ENCODE measurements around the gene SPSB4. TPM values are rescaled to one million over a fixed set of nuclear protein-coding genes. Genes with fewer than 3 reads are reported as not detected.
A peak's percentile ranks its signal among the peaks of the same experiment; 100 is the strongest.

Gene SPSB4
- total RNA-seq, 2 donors from 2014 or later = 18.2 to 48.1 TPM

DNA sequence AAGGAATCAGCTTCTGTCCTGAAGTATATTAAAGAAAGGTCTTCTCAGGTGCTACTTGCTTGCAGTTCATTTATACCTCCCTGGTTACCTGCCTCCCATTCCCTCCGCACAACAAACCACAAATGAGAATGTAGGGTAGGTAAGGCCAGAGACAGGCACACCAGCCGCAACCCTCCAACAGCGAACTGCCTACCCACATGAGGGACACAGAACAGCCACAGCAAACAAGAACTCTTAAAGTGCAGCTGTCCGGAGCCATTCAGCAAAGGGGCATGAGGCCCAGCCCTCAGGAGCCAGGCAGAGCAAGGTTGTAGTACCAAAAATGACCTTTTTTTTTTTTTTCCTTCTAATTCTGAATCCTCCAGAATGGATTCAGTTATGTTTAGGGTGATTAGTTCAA is 52.4 kb downstream of the SPSB4 start:
- intact Hi-C loops (cut with DNase I) = no loop called here
- Histone ChIP-seq H3K9me3 (no peaks in the 10 kb centered on the region), H3K4me3 (no peak overlapping the region), H3K36me3 (replicated peaks in 1 of 2; ENCODE audit: insufficient read depth in 1 of 2, low read depth in 2 of 2) (no peaks in the 10 kb centered on the region), H3K27me3 (no peaks in the 10 kb centered on the region), H3K27ac (peak overlapping the region; percentile 2 to 78 (median 53)), H3K4me1 (peaks cover 47% of the 10 kb centered on the region)
- TF ChIP-seq CTCF (IDR thresholded peaks at IDR 0.05) = no peak
- TF ChIP-seq POLR2A (IDR thresholded peaks at IDR 0.05) = no peak
- DNase-seq = no peak
- ATAC-seq = no peak
- 60 to 84% methylated on average over 4 of the region's 4 CpGs for WGBS, 2 donors

DNA sequence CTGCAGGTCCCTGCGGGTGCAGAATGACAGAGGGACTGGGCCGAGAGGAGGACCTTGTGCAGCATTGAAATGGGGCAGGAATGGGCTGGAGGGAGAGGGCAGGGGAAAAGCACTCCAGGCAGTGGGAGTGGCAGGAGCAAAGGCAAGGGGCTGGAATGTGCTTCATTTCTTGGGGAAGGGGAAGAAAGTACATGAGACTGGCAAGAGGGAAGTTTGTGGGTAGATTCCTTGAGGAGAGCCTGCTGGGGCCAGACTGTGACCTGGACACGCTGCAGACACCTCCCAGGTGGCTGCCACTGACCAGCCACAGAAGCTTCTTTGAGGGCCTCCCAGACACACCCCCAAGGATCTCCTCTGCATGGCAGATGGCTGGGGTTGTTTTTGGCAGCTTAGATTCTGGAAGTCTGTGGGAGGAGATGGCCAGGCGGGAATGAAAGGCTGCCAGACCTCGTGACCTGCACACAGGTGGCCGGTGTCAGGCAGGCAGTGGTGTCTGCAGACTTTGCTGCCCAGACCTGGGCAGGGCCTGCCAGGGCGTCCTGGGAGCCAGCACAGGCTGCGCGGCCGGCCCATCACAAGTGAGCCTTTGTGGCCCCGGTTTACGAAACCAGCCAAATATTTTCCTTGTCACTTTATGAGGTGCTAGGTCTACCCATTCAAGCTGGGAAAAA is 53.1 kb downstream of the SPSB4 start:
- intact Hi-C loops (cut with DNase I) = no loop called here

DNA sequence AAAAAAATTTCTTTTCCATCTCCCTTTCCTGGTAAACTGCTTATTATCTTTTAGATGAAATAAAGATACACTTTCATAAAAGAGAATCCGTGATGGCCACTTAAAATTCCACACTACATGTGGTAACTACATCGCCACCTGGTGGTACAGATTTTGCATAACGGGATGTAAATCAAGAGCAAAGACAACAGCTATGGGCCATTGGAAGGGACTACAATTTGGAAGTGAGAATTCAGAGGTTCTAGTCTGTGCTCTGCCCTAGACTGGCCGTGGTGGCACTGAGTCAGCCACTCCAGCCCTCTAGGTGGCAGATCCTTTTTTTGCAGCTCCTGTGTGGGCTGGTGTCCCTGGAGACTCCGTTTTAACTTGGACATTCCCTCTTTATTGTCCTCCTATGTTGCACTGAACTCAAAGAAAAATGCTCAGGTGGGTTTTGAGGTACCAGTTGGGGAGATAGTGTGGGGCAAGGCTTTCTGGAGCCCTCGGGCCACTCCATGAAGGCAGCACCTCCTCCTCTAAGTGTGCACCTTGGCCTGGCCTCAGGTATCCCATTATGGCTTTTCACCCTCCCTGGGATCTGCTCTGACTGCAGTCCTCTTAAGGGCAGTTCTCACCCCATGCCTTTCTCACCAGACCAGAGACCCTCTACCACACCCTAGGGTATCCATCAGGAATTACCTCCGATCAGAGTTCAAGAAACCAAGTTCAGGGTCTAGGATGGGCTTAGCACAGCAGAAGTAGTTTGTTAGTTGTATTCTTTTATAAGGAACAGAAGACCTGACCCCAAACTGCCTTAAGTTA is 54.9 kb downstream of the SPSB4 start:
- H3K4me1 ChIP-seq = peaks cover 50% of the 10 kb centered on the region
- ATAC-seq = no peak
- no peaks in the 10 kb centered on the region for H3K27me3 ChIP-seq
- 38 to 49% methylated on average over 7 of the region's 7 CpGs for WGBS, 2 donors
- TF ChIP-seq POLR2A (IDR thresholded peaks at IDR 0.05) (no peak), CTCF (IDR thresholded peaks at IDR 0.05) (peak; percentile 46 to 83 (median 68))
- intact Hi-C loops (cut with DNase I) = loop anchor here (5.0 kb wide), 1 partner anchor 59 kb away; no protein-coding TSS in a partner anchor
- H3K9me3 ChIP-seq = no peaks in the 10 kb centered on the region
- H3K27ac ChIP-seq = no peak overlapping the region
- H3K4me3 ChIP-seq = no peak overlapping the region
- no peaks in the 10 kb centered on the region for H3K36me3 ChIP-seq (replicated peaks in 1 of 2; ENCODE audit: insufficient read depth in 1 of 2, low read depth in 2 of 2)
- peak; percentile 81 to 88 (median 84) for DNase-seq

More for the DNA sequence above, 53.1 kb downstream of the SPSB4 start:
- WGBS, 2 donors = 25 to 55% methylated on average over 9 to 12 of the region's 12 CpGs
- peak; percentile 91 for ATAC-seq
- H3K4me1 ChIP-seq = peaks cover 50% of the 10 kb centered on the region
- H3K36me3 ChIP-seq (replicated peaks in 1 of 2; ENCODE audit: insufficient read depth in 1 of 2, low read depth in 2 of 2) = no peaks in the 10 kb centered on the region
- peak overlapping the region; percentile 2 to 78 (median 62) for H3K27ac ChIP-seq
- peak; percentile 83 to 92 (median 89) for DNase-seq
- no peaks in the 10 kb centered on the region for H3K9me3 ChIP-seq
- no peaks in the 10 kb centered on the region for H3K27me3 ChIP-seq
- H3K4me3 ChIP-seq = no peak overlapping the region
- peak in 2 of 3 donors; percentile 19 to 26 for TF ChIP-seq POLR2A (IDR thresholded peaks at IDR 0.05)
- TF ChIP-seq CTCF (IDR thresholded peaks at IDR 0.05) = no peak

DNA sequence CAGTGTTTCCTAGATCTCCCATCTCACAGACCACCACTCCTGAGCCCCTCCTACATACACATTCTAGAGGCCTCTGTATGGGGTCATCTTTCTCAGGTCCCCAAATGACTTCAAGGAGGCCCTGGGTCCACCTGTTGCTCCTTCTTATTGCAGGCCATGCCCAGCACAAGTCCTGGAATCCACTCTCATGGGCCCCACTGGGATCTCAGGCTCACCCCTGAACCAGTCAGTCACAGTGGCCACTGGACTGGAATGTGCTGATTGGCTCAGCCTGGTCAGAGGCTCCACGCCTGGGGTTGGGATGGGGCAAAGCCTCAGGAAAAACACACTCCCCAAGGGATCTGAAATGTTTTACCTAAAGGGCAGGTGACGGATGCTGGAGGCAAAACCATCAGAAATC is 55.7 kb downstream of the SPSB4 start:
- peaks cover 50% of the 10 kb centered on the region for H3K4me1 ChIP-seq
- WGBS, 2 donors = 83 to 92% methylated on average over 2 of the region's 2 CpGs
- H3K27me3 ChIP-seq = no peaks in the 10 kb centered on the region
- intact Hi-C loops (cut with DNase I) = loop anchor here (5.0 kb wide), 1 partner anchor 60 kb away; no protein-coding TSS in a partner anchor
- H3K36me3 ChIP-seq (replicated peaks in 1 of 2; ENCODE audit: insufficient read depth in 1 of 2, low read depth in 2 of 2) = no peaks in the 10 kb centered on the region
- no peaks in the 10 kb centered on the region for H3K9me3 ChIP-seq
- no peak for DNase-seq
- TF ChIP-seq CTCF (IDR thresholded peaks at IDR 0.05) (no peak), POLR2A (IDR thresholded peaks at IDR 0.05) (no peak)
- ATAC-seq = no peak
- no peak overlapping the region for H3K27ac ChIP-seq
- H3K4me3 ChIP-seq = no peak overlapping the region

Data from body of pancreas (tissue), 4 donors.